HG03558 (cell line): ENCODE data around the gene ABCC3.

Source experiments
- ATAC-seq: cut with Tn5 transposase; IDR thresholded peaks from one replicate; pipeline ENCODE4 v1.9.1; 2021; ENCODE audit warnings: moderate number of reproducible peaks; ENCODE audit not compliant: unreplicated experiment; ENCODE audit errors: extremely low read depth

ABCC3 gene

DNA sequence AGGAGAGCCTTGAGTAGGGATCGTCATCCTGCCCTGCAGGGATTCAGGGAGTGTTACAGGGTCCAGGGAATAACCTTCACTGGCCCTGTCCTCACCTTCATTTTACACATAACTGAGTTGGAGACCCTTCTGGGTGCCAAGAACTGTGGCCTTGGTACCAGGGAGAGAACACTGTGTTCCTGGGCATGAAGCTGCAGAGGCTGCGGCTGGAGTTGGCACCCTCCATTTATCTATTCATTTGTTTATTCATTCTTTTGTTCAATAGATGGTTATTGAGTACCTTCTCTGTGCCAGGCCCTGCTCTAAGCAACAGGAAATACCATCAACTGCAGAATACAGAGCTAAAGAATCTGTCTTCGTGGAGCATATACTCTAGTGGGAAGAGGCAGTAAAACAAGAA is 6.7 kb downstream of the ABCC3 start:
- no peak for ATAC-seq

DNA sequence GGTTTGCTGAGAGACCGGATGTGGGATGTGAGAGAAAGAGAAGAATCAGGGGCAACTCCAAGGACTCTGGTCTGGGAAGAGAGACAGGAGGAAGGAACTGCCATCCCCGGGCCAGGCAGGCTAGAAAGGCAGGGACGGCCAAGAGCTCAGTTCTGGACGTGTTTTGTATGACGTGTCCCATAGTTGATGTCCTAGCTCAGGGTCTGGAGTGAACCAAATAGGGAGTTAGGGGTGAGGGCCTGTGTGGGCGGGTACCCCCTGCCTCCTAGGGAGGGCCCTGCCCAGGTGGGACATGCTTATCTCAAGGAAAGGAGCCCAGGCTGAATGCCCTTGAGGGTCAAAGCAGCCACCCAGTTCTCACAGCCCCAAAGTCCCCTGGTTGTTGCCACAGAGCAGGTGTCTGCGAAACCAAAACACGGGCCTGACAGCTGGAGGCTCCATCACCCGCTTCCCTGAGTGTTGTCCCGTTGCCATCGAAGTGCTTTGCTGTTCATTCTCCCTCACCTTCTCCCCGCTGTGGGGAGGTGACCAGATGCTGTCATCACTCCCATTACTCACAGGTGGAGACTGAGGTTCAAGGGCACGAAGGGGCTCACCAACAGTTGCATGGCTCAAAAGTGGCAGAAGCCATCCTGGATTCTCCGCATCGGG is 7.5 kb downstream of the ABCC3 start:
- ATAC-seq: no peak

DNA sequence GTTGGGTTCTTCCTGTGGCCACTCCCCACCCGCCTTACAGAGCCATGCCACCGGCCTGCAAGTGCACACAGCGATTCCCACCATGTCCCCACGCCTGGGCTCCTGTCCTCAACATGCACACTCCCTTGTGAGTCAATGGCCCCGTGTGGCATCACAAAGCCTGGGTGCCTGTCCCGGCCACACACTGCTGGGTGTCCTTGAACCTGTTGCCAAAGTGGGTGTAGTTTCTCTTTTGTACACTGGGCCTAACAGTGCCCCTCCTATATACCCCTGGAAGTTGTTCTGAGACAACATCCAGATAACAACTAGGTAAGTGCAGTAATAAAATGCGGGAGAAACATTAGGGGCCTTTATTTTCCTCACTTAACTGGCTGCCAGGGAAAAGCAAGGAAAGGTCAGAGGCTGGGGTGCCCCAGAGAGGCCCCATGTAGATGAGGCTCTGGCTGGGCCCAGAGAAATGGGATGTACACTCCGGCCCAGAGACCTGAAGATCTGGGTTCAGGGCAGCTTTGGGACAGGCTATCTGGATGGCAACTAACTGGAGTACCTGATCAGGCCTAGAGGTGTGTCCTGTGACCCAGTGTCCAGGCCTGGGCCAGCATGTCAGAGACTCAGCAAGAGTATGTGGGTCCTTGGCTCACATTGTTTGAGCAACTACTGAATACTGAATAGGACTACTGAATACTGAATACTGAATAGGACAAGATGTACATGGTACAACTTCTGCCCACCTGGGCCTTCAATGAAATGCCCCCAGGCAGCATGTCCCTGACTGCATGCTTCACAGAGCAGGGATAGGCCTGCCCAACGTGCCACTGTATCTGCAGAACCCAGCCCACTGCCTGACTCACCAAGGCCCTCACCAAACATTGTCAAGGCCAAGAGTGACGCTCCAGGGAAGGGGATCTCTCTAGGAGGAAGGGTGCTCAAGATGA is 8.3 kb downstream of the ABCC3 start:
- no peak for ATAC-seq

DNA sequence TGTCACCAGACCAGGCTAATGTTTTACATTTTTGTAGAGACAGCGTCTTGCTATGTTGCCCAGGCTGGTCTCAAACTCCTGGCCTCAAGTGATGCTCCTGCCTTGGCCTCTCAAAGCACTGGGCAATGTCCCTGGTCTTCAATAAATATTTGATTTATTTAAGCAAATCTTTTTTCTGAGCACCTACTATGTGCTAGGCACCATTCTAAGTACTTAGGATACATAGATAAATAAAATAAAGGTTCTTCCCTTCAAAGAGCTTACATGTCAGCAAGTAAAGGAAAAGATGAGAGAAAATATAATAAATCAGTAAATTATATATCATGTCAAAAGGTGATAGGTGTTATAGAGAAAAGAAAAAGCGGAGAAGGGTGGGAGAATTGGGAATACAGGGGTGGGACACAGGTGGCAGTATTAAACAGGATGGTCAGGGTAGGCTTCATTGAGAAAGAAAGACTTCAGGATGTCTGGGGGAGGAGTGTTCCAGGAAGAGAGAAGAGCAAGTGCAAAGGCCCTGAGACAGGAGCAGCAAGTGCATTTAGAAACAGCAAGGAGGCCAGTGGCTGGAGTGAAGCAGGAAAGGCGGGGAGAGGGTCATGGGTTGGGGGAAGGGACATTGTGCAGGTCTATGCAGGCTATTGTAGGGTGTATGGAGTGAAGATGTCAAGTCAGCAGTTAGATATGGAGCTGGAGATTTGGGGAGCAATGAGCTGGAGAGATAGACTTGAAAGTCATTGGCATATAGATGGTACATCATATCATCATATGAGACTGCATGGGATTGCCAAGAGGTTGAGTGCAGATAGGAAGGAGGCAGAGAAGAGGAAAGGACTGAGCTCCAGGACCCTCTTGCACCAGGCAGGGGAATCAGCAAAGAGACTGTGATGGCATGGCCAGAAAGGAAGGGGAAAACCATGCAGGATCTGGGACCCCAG is 11.3 kb downstream of the ABCC3 start:
- ATAC-seq: no peak

DNA sequence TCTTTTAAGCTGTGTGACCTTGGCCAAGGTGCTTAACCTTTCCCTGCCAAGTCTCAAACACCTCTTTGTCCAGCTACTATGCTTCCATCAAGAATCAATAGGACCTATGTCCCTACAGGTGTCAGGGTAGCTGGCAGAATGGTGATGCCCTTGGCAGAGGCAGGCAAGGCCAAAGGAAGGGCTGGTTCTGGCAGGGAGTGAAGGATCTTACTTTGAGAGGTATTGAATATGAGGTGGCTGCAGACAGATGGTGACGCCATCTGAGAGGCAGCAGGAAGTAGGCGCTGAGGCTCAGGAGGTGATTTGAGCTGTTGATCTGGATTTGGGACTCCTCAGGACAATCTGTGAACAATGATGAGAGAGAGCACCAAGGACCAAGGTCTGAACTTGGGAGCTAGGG is 12.5 kb downstream of the ABCC3 start:
- no peak for ATAC-seq

DNA sequence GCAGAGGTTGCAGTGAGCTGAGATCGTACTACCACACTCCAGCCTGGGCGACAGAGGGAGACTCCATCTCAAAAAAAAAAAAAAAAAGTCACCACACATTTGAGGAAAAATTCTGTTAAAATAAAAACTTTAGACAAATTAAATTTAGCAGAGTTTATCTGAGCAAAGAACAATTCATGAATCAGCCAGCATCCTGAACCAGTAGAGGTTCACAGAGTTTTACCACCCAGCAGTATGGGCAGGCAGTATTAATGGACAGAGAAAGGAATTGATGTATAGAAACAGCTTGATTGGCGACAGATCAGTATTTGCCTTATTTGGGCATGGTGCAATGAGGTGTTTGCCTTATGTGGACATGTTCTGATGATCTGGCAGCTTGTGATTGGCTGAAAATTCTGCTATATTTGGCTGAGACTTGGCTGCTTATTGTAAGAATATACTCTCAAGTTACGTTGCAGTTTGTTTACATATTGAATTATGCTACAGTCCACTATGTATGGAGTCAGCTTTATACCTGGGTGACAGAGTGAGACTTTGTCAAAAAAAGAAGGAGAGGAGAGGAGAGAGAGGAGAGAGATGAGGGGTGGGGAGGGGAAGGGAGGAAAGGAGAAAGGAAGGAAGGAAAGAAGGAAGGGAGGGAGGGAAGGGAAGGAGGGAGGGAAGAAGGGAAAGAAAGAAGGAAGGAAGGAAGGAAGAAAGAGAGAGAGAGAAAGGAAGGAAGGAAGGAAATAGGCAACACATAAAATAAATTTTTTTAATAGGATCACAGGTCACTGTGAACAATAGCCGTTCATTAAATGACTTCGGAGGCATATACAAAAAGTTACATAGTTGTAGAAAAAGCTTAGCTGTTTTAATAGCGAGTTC is 14.6 kb downstream of the ABCC3 start:
- ATAC-seq: no peak

DNA sequence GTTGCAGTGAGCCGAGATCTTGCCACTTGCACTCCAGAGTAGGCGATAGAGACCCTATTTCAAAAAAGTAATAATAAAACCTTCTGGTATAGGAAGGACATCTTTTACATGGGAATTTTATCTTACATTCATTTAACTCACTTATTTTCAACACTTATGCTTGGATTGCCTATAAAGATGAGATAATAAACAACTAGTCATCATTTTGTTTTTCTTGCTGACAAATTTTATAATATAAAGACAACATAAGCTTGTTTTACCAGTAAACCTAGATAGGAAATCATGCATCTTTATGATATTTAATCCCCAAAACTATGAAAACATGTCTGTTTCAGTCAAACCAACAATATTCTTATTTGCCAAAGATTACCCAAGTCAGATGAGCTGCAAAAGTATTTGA is 17.0 kb downstream of the ABCC3 start:
- no peak for ATAC-seq

DNA sequence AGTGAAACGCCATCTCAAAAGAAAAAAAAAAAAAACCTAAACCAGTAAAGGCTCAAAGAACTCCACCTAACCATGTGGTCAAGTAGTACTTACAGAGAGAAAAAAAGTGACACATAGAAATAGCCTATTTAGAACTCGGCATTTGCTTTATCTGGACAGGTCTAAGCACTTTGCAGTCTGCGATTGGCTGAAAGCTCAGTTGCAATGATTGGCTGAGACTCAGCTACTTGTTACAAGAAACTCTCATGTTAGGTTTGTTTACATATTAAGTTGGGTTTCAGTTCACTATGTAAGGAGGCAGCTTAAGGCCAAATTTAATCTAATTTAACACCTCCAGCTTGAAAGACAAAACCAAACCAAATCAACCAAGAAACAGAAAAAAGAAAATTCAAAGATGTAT is 19.1 kb downstream of the ABCC3 start:
- no peak for ATAC-seq

DNA sequence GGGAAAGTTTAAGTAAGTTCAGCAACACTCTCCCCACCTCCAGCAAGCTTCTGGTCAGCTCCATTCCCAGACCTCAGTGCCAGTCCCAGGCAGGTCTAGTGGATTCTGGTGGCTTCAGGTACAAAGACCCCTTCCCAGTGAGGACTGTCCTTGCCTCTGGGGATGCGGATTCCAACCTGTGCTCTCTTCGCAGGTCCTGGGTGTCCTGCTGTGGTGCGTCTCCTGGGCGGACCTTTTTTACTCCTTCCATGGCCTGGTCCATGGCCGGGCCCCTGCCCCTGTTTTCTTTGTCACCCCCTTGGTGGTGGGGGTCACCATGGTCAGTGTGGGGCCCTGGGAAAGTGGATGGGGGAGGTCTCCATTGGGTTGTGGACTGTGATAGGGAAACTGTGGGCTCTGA is 21.8 kb downstream of the ABCC3 start:
- no peak for ATAC-seq

DNA sequence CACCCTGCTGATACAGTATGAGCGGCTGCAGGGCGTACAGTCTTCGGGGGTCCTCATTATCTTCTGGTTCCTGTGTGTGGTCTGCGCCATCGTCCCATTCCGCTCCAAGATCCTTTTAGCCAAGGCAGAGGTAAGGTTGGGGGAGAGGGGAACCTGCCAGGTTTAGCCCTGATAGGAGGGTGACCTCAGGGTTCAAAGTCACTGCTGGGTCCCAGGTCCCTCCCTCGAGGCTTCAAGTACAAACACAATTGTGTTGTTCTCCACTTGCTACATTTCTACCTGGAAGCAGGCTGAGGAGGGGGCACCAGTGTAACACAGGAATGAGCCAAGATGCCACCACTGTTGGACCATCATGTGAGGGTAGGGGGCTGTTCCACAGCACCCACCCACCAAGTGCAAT is 22.4 kb downstream of the ABCC3 start:
- no peak for ATAC-seq

DNA sequence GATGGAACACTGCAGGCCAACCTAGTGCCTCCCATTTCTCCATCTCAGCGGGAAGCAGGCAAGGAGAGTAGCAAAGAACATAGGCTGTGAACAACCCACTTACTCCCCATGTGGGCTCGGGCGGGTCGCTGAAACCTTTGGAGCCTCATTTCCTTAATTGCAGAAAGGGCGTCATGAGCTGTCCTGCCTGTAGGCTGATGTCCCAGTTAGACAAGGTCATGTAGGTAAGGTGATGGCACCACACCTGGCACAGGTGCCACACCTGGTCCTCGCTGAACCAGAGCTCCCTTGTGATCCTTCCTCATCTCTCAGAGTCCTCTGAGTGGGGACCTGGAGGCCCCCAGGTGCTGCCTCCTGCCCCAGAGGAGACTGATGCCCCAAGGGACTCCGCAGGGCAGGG is 22.9 kb downstream of the ABCC3 start:
- ATAC-seq: no peak

DNA sequence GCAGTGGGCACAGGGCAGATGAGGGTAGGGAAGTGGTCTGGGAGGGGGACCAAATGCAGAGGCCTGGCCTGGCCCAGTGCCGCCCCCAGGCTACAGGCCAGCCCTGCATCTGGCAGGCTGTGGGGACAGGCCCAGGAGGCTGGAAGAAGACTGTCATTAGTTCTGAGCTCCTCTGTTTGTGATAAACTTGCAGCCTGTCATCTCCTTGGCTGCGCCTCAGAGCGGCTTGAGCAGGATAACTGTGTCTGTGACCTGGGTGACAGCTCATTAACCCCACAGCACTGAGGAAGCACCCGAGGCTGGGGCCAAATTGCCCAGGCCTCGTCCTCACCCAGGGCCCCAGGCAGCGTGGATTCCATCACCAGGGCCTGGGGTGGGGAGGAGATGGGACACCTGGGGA is 23.9 kb downstream of the ABCC3 start:
- ATAC-seq: no peak

DNA sequence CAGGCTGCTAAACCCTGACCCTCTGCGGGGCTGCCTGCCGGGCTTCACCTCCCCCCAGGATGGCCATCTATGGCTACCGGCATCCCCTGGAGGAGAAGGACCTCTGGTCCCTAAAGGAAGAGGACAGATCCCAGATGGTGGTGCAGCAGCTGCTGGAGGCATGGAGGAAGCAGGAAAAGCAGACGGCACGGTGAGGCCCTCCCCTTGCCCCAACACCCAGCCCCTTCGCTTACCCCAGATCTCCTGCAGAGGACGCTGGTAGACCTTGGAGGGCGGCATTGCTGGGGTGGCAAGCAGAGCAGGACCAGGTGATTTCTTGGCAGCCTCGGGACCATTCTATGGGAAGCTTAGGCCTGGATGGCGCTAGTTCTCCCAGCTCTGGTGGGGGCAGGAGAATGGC is 24.5 kb downstream of the ABCC3 start:
- no peak for ATAC-seq

DNA sequence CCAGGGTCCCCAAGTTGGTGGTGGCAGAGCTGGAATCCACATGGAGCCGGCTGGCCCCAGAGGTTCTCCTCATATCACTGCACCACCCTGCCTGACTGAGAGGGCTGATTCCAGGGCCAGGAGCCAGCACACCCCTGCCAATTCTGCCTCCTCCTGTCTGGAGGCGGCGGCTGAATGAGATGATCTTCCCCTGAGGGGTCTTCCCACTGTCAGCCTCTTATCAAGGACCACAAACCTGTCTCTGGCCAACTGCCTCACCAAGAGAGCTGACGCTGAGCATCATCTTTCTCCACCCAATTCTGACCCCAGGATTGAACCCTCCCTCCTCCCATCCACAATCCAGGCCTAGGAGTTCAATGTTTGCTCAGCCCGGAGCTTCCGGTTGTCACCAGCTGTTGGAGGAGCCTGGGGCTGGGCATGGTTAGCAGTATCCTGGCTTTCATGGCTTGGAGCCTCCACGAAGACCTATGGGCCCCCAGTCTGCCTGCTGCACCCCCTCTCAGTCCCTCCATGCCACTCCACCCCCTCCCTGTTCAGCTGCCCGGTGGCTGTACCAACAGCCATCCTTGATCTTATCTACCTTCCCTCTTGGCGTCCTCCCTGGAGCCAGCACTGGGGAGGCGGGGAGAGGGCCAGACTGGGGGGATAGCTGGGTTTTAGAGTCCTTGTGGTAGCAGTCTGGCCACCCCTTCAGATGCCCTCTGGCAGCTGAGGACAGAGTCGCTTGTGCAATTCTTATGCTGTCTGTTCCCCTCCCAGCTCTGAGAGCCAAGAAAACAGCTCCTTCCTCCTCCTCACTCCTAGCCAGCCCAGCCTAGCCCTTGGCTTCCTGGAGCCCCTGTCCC is 25.6 kb downstream of the ABCC3 start:
- no peak for ATAC-seq

DNA sequence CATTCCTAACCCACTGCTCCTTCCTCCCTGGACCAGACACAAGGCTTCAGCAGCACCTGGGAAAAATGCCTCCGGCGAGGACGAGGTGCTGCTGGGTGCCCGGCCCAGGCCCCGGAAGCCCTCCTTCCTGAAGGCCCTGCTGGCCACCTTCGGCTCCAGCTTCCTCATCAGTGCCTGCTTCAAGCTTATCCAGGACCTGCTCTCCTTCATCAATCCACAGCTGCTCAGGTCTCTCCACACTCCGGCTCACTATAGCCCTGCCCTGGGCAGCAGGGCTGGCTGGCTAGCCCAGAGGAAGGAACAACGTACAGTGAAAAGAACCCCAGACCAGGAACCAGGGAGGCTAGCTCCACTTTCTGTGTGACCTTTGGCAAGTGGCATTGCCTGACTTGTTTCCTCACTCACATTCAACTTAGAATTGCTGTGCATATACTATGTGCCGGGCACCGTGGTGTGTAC is 26.2 kb downstream of the ABCC3 start:
- no peak for ATAC-seq

DNA sequence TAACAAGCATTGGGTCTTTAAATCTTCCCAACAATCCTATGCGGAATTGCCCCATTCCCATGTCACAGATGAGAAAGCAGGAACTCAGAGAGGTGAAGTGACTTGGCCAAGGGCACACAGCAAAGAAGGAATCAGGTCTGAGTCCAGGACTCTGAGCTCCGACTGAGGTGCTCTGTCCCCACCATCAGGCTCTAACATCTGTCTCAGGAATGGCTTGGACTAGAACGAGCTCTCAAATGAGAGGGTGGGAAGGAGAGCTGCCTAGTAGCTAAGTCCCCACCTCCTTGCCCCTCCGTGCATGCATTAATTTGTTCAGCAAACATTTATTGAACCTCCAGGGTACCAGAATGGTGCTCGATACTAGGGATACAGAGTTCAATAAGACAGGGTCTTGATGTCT is 26.7 kb downstream of the ABCC3 start:
- no peak for ATAC-seq

DNA sequence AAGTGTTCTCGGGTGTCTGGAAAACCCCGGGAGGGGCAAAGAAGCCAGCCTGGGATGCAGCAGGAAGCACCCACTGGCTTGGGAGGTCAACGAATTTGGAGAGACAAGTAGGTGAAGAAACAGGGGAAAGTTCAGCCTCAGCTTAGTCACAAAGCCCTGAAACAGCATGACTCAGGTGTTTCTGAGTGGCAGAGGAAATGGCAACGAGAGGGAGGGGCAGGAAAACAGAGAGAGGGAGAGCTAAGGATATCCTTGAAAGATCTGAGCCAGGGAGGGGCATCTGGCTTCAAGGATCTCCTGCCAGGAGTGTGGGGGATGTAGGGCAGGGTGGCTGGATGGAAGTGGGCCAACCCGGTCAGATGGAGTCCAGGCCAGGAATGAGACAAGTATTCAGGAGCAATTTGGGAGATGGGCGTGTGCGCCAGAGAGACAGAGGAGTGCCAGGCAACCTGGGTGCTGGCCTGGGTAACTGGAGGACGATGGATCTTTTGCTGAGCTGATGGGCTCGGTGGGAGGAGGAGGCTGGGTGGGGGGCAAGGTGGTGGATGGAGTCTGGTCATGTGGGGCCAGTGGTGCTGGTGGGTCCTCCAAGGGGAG is 27.2 kb downstream of the ABCC3 start:
- ATAC-seq: no peak

DNA sequence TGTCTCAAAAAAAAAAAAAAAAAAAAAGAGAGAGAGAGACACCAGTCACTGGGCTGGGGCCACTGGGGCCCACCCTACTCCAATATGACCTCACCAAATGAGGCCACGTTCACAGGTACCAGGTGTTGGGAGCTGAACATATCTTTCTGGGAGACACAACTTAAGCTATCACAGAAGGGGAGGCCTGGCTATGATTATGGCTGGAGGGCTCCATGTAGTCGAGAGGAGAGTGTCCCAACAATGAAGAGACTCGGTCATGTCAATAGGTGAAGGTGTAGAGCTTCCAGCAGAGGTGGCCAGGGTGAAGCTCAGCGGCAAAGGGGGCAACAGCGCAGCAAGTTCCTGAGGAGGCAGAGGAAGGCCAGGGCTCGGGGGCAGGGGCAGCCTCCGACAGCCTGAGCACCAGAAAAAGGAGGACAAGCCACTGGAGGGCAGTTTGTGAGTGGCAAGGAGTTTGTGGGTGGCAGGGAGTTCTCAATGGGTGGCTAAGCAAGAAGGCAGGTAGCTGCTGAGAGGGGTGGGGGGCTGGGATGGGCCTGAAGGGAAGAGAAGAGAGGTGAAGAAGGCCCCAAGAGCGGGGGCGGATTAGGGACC is 28.0 kb downstream of the ABCC3 start:
- ATAC-seq: no peak
